ENCODE data around the gene SLC2A10.

SLC2A10 gene

GRCh38 chr20:46739431-46740213 is 30.2 kb downstream of the SLC2A10 start:
- no peak for DNase-seq

DNA sequence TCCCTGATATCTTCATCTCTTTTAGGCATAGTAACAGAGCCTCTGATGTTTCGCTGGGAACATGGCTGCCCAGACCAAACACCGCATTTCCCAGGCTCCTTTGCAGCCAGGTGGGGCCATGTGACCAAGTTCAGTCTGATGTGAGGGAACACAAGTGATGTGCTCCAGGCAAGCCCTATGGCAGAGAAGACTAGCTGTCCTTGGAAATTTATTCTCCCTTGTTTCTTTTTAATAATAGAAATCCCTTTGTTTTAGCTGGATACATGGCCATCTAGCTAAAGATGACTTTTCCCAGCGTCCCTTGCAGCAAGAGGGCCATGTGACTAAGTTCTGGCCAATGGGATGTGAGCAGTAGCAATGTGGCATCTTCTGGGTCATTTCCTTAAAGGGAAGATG is 30.8 kb downstream of the SLC2A10 start:
- DNase-seq: no peak

DNA sequence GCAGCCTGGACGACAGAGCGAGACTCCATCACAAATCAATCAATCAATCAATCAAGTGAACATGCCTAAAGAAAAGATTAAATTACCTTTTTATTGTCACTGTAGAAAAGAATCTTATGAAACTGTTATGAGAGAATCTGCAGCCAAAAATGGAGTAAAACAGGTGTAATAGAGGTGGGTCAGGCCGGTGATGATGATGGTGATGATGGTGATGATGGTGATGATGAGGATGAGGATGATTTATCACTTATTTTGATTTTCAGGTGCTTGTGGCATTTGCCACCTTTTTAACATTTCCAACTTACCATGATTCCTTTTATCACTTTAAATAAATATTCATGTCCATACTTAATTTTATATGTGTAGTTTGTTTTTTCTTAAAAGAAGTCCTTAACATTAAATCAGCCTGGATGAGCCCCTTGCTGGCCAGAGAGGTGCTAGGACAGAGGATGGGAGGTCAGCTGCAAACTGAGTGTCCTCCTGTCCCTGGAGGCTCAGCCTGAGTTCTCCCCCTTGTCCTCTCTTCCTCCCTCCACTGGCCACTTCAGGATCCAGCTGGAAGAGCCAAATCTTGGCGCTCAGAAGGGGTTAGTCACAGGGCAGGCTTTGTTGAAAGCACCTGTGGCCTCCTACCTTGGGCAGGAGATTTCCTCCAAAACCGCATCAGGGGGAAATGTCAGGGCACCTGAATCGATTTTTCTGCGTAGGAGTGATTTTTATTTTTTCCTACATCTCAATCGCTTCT is 32.6 kb downstream of the SLC2A10 start:
- DNase-seq: no peak

DNA sequence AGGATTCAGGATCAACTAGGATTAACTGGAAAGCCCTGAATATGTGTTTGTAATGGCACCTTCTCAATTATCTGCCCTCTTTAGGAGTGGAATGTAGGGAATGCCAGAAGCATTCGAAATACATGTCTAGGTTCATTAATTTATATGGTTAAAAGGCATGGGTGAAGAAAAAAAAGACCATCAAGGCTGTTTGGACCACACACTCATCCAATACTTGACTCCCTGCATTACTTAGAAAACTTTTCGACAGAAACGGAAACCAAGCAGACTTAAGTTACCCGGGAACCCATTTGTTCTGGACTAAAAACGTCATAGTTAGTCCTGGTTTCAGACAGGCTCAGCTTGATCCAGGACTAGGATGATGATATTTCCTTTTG is 33.2 kb downstream of the SLC2A10 start:
- no peak for DNase-seq

DNA sequence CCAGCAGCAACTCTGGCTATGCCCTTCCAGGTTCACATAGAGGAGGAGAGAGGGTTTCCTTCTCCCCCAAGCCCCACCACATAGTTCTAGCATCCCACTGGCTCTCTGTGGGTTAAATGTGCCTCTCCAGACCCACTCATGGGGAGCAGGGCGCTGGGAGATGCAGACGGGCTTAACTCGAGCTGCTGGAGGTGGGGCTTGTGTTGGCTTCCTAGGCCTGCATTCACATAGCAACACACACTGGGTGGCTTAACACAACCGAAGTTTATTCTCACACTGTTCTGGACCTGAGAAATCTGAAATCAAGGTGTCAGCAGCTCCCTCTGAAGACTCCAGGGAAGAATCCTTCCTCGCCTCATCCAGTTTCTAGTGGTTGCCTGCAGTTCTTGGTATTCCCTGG is 33.6 kb downstream of the SLC2A10 start:
- no peak for DNase-seq

GRCh38 chr20:46746956-46747526 is 37.6 kb downstream of the SLC2A10 start:
- no peak for DNase-seq

GRCh38 chr20:46749147-46749546 is 39.7 kb downstream of the SLC2A10 start:
- DNase-seq: no peak

- DNase-seq: no peak
Observed at GRCh38 chr20:46751856-46752255, 42.4 kb downstream of the SLC2A10 start.

DNA sequence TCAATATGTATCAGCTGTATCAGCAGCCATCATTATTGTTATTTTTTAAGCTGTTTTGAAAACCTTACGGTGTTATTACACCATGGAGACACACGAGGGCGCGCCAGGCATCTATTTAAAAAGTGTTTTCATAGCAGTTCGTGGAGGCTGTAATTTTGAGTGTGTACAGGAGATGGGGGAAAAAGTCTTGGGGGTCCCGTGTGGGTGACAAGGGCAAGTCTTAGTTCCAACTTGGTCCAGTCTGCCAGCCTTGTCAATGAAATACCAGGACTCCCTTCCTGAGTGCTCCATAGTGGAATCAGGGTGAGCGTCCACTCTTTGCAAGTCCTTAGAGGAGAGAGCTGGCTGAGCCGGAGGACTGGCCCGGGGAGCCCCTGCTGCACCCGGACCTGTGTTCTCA is 43.3 kb downstream of the SLC2A10 start:
- peak; percentile 57 to 67 for DNase-seq

DNA sequence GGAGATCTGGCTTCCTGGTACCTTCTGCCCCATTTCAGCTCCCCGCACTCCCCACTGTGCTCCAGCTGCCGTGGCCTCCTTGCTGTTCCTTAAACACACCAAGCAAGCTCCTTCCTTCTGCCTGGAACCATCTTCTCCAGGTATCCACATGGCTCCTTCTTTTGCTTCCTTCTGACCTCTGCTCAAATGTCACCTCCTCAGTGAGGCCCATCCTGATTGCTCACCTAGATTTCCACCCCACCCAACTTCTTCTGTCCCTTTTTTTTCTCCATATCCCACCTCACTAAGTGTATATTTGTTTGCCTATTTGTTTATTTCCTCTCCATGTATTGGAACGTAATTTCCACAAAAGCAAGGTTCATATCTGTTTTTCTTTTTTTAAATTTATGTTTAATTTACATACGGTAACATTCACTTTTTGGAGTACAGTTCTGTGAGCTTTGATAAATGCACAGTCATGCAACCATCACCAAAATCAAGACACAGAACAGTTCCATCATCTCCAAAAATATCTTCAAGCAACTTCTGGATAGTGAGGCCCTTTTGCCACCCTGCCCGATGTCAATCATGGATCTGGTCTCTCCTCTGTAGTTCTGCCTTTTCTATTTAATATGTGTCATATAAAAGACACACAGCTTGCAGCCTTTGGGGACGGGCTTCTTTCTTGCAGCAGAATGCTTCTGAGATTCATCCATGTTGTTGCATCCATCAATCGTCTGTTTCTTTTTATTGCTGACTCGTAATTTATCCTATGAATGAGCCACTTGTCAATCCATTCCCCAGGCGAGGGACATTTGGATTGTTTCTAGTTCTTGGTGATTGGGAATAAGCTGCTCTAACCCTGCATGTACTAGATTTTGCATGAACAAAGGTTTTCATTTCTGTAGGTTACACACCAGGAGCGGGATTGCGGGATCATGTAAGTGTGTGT is 46.3 kb downstream of the SLC2A10 start:
- no peak for DNase-seq

DNA sequence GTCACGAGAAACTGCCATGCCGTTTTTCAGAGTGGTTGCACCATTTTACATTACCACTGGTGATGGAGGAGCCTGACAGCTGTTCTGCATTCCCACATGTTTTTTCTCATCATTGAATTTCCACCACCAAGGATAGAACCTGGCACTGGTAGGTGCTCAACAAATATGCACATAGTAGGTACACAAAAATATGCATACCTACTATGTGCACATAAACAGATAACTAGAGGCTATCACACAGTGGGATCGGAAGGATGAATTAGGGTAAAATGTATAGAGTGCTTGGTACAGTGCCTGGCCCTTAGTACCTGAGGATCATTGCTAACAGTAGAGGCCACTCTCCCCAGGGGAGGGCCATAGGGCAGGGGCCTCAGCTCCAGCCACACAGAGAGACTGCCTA is 47.0 kb downstream of the SLC2A10 start:
- no peak for DNase-seq

DNA sequence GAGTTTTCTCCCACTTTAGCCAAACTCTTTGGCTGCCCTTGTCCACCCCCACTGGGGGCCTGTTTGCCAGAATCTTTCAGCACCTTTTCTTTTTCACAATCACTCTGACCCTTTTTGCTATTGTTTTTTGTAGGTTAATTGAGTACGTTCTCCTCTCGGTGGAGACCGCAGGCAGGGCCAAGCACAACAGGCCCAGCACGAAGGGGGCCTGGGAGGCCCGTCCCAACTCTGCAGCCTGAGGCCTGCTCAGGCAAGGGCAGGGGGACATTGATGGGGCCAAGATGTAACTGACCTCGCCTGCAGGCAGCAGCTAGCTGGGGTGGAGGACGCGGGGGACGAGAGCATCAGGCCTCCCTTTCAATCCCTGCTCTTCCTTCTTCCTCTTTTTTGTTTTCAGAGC is 47.7 kb downstream of the SLC2A10 start:
- no peak for DNase-seq

GRCh38 chr20:46757754-46758678 is 48.6 kb downstream of the SLC2A10 start:
- peak; percentile 59 to 70 for DNase-seq

DNA sequence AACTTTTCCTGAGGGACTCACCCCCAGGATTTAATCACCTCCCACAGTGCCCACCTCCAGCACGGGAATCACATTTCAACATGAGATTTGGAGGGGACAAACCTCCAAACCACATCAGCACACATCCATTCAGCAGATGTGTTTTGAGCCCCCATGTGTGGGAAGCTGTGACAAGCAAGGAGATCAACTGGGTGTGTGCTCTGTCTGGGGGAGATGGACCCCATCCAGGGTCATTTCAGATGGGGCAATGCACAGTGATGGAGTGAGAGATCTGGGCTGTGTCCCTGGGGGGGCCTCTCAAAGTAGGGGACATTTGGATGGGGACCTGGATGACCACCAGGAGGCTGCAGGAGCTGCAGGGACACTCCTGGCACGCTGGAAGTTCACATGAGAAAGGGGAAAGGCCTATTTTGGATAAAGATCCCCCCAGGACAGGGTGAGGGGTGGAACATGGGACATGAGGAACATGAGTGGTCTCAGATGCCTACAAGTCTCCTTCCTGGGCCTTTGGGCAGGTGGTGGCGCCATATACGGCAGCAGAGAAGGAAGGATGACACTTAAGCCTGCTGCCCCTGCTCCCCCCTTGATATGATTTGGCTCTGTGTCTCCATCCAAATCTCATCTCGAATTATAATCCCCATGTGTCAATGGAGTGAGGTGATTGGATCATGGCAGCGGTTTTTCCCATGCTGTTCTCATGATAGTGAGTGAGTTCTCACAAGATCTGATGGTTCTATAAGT is 49.6 kb downstream of the SLC2A10 start:
- no peak for DNase-seq

GRCh38 chr20:46761566-46761965 is 52.1 kb downstream of the SLC2A10 start:
- DNase-seq: no peak

GRCh38 chr20:46764068-46764467 is 54.6 kb downstream of the SLC2A10 start:
- DNase-seq: no peak

- DNase-seq: no peak
Observed at GRCh38 chr20:46765506-46766120, 56.2 kb downstream of the SLC2A10 start.

GRCh38 chr20:46767127-46767761 is 57.8 kb downstream of the SLC2A10 start:
- peak; percentile 20 to 38 for DNase-seq

DNA sequence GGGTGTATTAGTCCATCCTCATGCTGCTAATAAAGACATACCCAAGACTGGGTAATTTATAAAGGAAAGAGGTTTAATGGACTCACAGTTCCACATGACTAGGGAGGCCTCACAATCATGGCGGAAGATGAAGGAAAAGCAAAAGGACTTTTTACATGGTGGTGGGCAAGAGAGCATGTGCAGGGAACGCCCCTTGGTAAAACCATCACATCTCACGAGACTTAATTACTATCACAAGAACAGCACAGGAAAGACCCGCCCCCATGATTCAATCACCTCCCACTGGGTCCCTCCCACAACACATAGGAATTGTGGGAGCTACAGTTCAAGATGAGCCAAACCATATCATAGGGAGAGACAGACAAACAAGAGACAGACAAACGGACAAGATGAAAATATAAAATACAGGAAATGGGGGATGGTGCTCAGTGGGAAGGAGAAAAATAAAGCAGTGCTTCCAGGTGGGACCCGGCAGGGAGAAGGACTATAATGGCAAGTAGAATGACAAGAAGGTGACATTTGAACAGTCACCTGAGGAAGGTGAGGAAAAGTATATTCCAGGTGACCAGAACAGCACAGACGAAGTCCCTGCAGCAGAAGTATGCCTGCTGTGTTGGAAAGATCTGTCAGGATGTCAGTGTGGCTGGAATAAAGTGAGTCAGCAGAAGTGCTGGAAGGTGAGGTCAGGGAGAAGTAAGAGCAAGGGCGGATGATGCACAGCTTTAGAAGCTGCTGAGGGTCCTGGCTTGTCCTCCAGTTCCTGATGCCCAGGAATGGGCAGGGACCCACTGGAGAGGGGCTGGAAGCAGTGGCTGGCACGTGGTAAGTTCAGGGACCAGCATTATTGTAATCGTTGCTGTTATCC is 61.1 kb downstream of the SLC2A10 start:
- DNase-seq: no peak
